Measurements from ENCODE around the gene DNAJB4.
"Not testable (repeated sequence)": the region's sequence is repeated elsewhere in the genome, so short reads cannot be mapped to it uniquely, and the experiment has no call there.

Gene DNAJB4

DNA sequence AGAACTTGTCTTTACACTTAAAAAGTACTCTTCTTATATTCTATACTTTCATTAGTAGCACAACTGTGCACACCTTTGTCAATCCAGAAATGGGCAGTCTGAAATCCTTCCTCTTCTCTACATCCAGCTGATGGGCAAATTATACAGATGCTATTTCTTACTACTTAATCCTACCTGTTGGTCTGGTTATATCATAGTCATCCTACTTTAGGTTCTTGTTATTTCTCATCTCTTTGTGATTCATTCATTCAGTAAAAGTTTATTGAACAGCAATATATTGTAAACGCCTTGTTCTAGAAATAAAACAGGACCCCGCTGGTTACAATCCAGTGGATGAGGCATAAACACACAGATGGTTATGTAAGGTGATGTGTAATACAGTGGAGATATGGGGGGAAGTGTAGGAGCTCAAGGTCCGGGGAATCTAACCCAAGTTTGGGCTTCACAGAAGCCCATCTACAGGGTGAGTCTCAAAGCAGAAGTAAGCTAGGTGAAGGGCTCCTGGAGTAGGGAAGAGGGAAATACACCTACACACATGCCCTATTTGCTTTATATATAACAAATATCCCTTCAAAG lies 14.0 kb upstream of the DNAJB4 start:
- DNase-seq (ENCODE audit: low read depth): no peak

DNA sequence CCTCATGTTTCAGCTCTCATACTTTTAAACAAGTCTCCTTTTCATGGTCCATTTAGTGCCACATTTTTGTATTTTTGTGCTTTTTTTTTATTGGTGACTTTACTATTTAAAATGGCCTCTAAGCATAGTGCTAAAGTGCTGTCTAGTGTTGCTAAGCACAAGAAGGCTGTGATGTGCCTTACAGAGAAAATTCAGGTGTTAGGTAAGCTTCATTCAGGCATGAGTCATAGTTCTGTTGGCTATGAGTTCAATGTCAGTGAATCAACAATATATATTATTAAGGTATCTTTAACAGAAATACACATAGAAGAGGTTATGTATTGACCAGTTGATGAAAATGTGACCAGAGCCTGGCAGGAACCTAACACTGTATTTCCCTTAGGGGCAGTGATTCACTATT lies 13.1 kb upstream of the DNAJB4 start:
- DNase-seq (ENCODE audit: low read depth): no peak

DNA sequence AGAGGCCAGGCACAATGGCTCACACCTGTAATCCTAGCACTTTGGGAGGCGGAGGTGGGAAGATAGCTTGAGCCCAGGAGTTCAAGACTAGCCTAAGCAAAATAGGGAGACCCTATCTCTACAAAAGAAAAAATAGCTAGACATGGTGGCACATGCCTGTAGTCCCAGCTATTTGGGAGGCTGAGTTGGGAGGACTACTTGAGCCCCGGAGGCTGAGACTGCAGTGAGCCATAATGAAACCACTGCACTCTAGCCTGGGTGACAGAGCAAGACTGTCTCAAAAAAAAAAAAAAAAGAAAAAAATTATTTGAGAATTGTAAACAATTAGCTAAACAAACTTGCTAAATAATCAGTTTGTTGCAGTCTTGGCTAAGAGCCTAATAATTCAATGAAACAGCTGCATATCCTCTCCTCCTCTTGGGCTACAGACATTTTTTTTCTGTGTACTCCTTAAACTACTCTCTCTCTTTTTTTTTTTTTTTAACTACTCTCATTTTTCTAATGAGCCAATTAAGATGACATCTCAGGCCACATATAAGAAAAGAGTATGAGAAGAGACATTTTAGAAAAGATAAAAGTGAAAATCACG lies 10.5 kb upstream of the DNAJB4 start:
- no peak for DNase-seq (ENCODE audit: low read depth)

DNA sequence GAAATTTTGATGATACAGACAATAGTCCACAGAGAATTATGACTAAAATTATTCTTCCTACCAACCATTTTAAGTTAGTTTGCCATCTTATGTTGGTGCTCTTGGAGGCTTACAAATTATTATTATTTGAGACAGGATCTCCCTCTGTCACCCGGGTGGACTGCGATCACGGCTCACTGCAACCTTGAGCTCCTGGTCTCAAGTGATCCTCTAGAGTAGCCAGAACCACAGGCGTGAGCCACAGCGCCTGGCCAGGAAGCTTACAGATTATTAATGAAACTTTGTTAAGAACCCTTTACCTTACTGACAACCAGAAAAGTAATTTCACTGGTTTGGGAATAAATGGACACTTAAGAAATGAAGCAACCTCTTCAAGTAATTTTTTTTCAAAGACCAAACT lies 8.0 kb upstream of the DNAJB4 start:
- no peak for DNase-seq (ENCODE audit: low read depth)

DNA sequence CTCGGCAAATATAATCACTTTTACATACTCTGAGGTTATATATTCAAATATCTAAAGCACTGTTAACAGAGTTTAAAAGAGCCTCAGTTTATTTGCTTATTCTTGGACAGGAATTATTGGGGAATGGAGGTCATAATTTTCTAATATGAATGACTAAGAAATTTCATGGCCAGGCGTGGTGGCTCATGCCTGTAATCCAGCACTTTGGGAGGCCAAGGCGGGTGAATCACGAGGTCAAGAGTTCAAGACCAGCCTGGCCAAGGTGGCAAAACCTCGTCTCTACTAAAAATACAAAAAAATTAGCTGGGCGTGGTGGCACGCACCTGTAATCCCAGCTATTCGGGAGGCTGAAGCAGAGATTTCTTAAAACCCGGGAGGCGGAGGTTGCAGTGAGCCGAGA lies 4.2 kb upstream of the DNAJB4 start:
- not testable (repeated sequence) for DNase-seq (ENCODE audit: low read depth)

DNA sequence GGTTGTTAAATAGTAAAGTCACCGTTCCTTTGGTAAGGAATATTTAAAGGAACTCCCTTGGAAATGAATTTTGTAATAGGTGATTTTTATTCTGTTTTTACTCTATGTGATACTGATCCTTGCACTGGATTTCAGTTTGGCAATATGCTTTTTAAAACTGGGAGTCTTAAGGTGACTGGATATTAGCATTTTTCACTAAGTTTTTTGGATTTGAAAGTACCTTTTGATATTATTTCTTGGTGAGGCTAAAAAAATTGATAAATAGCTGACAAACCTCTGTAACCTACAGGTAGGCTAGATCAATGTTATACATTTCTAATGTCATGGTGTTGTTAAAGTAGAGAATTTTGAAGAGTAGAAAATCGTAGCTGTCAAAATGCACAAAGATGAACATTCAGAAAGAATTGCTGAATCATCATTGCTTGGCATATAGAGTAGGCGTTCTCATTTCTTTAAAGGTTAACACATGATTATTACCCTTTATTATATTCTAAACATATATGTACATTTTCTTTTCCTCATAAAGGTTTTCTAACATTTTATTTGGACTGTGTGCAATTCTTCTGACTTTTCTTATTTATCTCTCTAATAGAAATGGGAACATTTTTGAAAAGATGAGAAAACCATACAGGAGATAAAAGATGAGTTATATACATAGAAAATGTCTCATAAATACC lies 1.5 kb upstream of the DNAJB4 start:
- no peak for DNase-seq (ENCODE audit: low read depth)

DNA sequence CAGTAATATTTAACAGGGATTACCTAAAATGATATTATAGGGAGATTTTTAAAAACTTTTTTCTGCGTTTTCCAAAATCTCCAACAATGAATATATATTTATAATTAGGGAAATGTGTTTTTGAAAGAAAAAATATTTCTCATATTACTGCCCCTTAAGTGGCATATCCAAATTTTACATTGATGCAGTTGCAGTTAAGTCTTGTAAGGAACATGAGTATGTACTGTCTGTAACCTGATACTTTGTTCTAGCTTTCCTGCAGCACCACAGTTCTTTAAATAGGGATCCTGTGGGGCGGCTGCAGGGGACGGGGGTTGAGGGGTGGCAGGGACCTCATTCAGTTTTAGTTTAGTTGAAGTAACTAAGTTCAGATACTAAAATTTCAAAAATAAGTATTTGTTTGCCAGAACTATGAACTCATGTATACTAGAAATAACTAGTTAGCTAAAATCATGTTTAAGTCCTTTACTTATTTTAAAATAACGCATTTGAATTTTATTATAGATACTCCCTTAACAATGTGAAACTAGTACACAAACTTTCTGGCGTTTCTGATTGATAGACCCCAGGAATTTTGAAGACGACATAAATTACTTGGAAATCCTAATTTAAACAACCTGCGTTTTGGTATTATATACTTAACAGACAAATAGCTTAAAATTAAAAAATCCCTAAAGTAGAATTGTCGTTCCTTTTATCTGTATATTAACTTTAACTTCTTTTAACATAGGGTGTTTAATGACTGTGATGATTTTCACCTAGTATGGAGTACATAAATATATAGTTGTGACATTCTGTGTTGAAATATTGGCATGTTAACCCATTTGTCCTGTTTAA lies 639 bp upstream of the DNAJB4 start:
- peak; percentile 15 for DNase-seq (ENCODE audit: low read depth)

DNA sequence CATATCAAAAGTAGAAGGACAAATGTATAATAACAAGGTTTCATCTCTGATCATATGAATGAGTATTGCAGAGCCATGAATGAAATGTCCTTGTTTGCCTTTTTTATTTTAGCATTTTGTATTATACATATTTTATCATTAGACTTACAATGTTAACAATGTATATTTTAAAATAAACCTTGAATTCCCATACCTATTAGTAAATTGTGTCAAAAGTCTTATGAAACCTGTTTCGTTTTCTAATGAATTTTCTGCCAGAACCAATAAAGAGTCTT lies 646 bp downstream of the DNAJB4 start:
- DNase-seq (ENCODE audit: low read depth): no peak

DNA sequence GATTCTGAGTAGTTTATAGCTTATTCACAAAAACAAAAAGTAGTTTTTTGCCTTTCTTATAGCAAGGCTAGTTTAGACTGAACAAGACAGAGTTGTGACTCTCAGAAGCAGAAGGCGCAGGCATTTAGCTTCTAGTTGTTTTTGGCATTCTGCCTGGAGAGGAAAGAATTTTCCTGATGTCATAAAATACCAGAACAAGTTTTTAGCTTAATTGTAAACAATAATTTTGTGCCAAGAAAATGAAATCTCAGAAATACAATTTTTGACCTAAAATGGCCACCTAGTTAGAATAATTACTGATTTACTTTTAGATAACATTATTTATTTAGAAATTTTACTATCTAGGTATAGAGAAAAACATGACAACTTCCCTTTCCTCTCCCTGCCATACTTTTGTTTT lies 1.0 kb downstream of the DNAJB4 start:
- DNase-seq (ENCODE audit: low read depth): no peak

DNA sequence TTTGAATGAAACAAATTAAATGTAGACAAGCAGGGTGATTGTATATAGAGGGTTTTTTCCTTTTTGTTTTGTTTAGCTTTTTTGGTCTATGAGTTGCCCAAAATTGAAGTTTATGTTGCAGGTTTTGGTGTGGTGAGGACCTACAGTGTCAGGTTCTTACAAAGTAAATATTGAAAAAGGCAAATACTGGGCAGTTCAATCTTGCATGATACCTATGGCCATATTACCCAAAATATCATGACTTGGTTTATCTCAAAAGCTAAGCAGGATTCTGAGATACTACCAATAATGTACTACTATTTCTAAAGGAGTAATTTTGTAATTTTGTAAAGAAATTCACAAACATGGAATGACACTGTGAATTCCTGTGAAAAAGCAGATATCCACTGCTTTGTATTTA lies 1.8 kb downstream of the DNAJB4 start:
- DNase-seq (ENCODE audit: low read depth): no peak

DNA sequence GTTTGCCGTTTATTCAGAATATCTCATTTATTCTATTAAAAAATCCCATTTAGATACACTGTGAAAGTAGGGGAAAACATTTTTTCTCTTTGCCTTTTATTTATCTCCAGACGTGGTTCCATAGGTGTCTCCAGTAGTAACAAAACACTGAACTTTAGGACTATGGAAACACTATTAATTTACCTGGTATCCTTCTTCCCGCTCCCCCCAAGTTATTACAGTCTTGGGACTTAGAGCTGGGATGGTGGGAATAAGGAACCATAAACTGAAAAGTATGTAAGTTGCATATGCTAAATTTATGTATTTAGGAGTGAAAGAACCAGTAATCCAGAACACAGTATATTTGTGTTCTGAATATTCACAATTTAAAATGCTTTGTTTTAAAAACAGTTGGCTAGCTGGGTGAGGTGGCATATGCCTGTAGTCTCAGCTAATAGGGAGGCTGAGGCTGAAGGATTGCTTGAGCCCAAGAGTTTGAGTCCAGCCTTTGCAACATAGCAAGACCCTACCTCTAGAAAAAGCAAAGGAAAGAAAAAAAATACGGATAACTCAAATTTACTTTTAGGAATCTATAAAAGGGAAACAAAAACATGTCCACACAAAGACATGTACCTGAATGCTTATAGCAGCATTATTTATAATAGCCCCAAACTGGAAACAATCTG lies 3.1 kb downstream of the DNAJB4 start:
- no peak for DNase-seq (ENCODE audit: low read depth)

DNA sequence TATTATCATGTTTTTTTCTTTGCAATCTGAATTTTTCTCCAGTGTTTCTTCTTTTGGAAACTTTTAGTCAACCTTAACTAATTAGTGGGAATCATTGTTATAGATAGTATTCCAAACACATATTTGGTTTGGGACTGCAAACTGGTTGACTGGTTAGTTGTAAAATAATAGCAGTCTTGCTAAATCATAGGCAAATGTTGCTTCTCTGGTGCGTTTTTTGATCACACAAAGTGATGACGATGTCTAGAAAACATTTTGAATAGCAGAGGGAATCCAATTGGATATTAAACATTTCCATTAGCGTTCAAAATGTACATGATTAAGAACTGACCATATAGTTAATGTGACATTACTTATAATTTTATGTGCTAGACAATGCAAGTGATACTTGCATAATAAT lies 4.5 kb downstream of the DNAJB4 start:
- DNase-seq (ENCODE audit: low read depth): no peak

DNA sequence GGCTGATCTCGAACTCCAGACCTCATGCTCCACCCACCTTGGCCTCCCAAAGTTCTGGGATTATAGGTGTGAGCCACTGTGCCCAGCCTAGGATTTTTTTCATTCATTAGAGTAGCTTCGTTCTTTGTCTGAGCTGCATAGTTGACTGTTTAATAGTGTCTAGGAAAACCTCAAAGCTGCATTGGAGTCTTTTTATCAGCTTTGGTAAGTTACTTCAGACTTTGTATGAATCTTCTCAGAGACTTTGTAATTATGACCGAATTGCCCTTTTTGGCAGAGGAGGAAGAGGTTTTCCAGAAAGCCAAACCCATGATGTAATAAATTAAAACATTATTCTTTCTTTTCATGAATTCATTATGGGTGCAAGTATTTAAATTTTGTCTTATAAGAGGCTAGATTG lies 5.1 kb downstream of the DNAJB4 start:
- DNase-seq (ENCODE audit: low read depth): no peak

DNA sequence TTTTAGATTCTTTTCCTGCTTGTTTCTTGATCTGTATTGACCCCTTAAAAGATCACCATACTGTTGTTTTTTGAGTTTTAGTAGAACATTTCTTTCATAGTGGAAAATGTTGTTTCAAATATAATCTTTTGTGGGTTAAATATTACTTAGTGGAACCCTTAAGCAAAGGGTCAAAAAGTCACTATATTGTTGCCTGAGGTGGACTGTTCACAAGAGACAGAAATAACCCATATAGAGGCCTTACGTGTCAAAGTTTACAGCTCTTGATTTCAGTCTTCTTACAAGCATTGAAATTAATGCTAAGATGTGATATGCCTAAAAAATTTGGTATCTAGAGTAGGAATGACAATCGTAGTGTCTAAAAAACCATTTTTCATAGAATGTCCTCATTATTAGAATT lies 6.3 kb downstream of the DNAJB4 start:
- no peak for DNase-seq (ENCODE audit: low read depth)

DNA sequence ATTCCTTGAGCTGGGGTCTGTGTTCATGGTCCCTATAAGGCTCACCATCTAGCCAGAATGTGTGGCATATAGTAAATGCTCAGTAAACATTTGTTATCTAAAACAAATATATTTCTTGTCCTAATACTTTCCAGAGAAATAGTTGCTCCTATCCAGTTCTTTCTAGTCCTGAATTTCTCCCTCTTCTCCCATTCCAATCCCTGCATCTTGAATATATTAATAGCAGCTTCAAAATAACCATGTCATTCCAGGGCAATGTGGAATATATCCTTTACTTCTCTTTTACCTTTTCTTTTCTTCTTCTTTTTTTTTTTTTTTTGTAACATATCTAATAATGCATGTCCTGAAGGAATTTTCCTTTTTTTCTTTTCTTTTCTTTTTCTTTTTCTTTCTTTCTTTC lies 10.4 kb downstream of the DNAJB4 start:
- DNase-seq (ENCODE audit: low read depth): no peak

DNA sequence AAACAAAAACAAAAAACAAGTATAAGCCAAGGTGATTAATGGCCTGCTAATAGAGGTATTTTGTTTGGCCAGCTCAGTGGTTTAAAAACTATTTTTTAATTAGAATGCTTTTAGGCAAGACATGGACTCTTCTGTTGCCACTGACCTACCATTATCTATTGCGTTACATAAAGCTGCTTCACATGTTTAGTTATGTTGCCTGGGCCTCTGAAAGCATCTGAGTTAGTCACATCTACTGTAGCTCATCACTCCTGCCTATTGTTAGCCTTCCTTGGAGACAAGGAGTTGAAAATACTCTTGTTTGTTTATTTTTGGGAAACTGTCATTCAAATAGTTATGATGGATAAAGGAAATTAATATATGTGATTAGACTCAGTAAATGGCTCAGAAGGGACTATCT lies 14.3 kb downstream of the DNAJB4 start:
- no peak for DNase-seq (ENCODE audit: low read depth)

DNA sequence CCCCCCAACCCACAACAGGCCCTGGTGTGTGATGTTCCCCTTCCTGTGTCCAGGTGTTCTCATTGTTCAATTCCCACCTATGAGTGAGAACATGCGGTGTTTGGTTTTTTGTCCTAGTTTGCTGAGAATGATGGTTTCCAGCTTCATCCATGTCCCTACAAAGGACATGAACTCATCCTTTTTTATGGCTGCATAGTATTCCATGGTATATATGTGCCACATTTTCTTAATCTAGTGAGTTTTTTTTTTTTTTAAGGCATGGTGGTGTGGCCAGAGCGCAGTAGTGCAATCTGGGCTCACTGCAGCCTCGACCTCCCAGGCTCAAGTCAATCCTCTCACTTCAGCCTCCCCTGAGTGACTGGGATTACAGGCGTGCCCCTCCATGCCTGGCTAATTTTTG lies 16.4 kb downstream of the DNAJB4 start:
- DNase-seq (ENCODE audit: low read depth): not testable (repeated sequence)

DNA sequence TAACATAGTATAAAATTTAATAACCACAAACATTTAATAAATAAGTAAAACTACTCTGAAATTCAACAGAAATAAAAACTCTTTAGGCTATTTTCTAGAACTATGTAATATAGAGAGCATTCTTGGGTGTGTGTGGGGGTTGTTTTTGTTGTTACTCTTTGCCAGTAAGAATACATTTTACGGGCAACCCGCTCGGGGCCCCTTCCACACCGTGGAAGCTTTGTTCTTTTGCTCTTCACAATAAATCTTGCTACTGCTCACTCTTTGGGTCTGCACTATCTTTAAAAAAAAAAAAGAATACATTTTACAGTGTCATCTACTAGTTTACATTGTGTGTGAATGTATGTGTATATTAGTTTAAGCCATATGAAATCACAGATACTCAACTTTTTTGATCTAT lies 25.1 kb downstream of the DNAJB4 start:
- no peak for DNase-seq (ENCODE audit: low read depth)

DNA sequence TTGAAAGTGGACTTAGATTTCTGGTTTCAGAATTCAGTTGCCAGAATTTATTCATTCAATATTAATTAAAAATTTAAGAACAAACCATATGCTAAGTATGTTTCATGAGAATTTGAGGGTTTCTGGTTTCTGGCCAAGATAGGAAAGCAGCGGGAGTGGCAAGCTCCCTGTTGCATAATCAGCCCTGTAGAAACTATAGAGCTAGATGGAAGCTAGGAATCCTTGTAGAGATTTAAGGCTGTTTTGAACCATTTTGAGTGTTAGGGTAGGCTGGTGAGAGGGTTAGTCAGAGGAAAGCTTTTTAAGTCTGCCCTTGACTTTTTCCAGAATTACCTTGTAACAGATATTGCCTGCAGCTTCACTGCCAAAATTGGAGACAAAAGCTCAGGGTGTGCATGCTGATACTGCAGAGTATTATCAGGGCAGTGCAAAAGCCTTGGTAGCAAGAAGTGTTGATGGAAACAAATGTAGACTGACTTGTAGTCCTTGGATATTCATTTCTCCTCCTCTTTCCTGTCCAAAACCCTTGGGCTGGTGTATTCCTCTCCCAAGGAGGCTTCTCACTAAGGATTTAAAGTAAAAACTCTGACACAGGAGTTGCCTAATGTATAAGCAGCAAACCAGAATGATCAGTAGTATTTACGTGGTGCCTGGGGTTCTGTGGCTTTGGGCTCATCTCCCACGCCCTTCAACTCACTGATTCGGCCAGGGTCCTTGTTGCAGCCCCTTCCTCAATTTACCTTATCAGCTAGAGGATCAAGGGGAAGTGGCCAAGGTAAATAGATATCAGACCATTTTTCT lies 28.5 kb downstream of the DNAJB4 start:
- no peak for DNase-seq (ENCODE audit: low read depth)

DNA sequence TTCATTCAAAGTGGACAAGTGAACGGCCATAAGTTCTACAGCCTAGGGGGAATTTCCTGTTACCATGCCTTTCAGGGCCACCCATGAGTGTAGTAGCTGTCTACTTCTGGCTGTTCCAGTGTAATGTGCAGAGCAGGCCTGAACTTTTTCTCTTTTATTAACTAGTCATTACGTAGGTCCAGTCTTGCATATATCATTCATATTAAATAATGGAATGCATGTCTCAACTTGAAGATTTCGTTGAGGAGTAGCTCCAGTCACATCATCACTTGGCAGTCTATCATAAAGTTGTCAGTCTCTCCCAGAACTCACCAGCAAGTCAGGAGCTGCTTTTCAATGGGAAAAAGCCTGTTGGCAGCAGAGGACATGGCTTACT lies 29.0 kb downstream of the DNAJB4 start:
- DNase-seq (ENCODE audit: low read depth): no peak

DNA sequence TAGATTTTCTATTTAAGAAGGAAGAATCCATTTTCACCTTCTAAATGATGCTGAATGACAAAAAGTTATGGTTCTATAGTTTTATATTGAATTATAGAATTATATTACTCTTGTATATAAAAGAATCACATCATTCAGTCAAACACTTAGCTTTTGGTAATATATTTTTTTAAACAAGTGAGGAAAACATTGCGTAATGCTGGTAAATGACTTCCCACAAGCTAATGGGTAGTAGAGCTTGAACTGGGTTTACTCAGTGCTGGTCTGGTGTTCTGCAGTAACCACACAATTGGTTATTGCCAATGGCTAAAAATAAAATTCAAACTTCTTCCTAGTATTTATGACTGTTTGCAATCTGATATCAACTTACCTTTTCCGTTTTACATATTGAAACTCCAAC lies 30.4 kb downstream of the DNAJB4 start:
- DNase-seq (ENCODE audit: low read depth): no peak

DNA sequence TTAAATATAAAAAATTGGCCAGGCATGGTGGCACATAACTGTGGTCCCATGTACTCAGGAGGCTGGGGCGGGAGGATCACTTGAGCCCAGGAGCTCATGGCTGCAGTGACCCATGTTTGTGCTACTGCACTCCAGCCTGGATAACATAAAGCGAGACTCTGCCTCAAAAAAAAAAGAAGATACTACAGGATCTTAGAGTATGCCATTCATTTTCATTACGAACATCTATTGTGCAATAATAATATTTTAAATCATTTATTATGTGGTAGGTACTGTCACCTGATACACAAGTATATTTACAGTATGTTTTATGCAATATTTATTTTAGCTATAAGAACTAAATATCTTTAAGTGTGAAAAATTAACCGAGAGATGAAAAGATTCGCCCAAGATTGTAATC lies 31.7 kb downstream of the DNAJB4 start:
- DNase-seq (ENCODE audit: low read depth): no peak
